Heart left ventricle (tissue), 16 donors: ENCODE measurements around the gene ELL. TPM values are rescaled to one million over a fixed set of nuclear protein-coding genes. Genes with fewer than 3 reads are reported as not detected.
A peak's percentile ranks its signal among the peaks of the same experiment; 100 is the strongest.
"Not testable (repeated sequence)": the region's sequence is repeated elsewhere in the genome, so short reads cannot be mapped to it uniquely, and the experiment has no call there.

Experiments
- ATAC-seq, 4 donors: fragments of 200-7000 bp; cut with Tn5 transposase; one replicate each; pipeline ENCODE4 v1.9.1; 2020 to 2022; ENCODE audit warnings: moderate library complexity in 4 of 4, mild to moderate bottlenecking in 3 of 4, moderate number of reproducible peaks in 1 of 4
- DNase-seq, 5 donors: peaks; one replicate each; pipeline ENCODE4 v3.0.0-alpha.2; 2020
- H3K27ac ChIP-seq, 12 donors: fragments of 200-600 bp; sonication (generic) in 4 of 12; one replicate each; pipeline versions ENCODE4 v1.5.0 to v1.8.0; 2016 to 2022; ENCODE audit warnings: mild to moderate bottlenecking in 2 of 12
- H3K27me3 ChIP-seq, 9 donors: fragments of 200-600 bp; sonication (generic) in 2 of 9; one replicate each; pipeline versions ENCODE4 v1.5.1 to v1.8.0; 2016 to 2022; ENCODE audit warnings: mild to moderate bottlenecking in 3 of 9
- H3K36me3 ChIP-seq, 9 donors: fragments of 200-600 bp; sonication (generic) in 2 of 9; one replicate each; pipeline versions ENCODE4 v1.5.0 to v1.8.0; 2018 to 2022; ENCODE audit warnings: mild to moderate bottlenecking in 2 of 9
- H3K4me1 ChIP-seq, 12 donors: fragments of 200-600 bp; sonication (generic) in 4 of 12; one replicate each; pipeline versions ENCODE4 v1.5.0 to v1.8.0; 2016 to 2022; ENCODE audit warnings: mild to moderate bottlenecking in 3 of 12
- H3K4me3 ChIP-seq, 12 donors: fragments of 200-600 bp; sonication (generic) in 4 of 12; one replicate each; pipeline versions ENCODE4 v1.5.0 to v1.8.0; 2017 to 2022; ENCODE audit warnings: mild to moderate bottlenecking in 9 of 12, moderate library complexity in 4 of 12
- H3K9me3 ChIP-seq, 12 donors: fragments of 200-600 bp; sonication (generic) in 4 of 12; one replicate each; pipeline versions ENCODE4 v1.5.0 to v1.8.0; 2016 to 2022; ENCODE audit warnings: mild to moderate bottlenecking in 1 of 12
- CTCF ChIP-seq, 12 donors: fragments of 200-600 bp; sonication (generic) in 4 of 12; IDR thresholded peaks; one replicate each; pipeline versions ENCODE4 v1.5.0 to v1.8.0; 2018 to 2022; ENCODE audit warnings: antibody characterized with exemption in 12 of 12, mild to moderate bottlenecking in 5 of 12
- POLR2A ChIP-seq, 2 donors: fragments of 450-650 bp; IDR thresholded peaks; one replicate each; pipeline ENCODE4 v1.6.1; 2017; ENCODE audit warnings: antibody characterized with exemption in 2 of 2, mild to moderate bottlenecking in 2 of 2, moderate library complexity in 2 of 2
- WGBS, 4 donors: extraction: QIAGEN DNeasy Blood & Tissue Kit in 2 of 4; methylation state at CpG; one replicate each; pipeline versions ENCODE4 v1.1.5 to v1.1.7; 2013 to 2018; 5-methylcytosine and 5-hydroxymethylcytosine counted together
- intact Hi-C, 10 donors: fragments of 100-400 bp; cut with DNase I; formaldehyde crosslinking; loops; one replicate each; pipeline versions ENCODE4 v1.11.1 to v1.14.2; 2022
- polyA plus RNA-seq, 2 donors: library from polyadenylated mRNA; stranded (reverse); fragments of 200-250 nt; gene quantifications; one replicate each; pipeline ENCODE4 v1.2.3, GENCODE V29; 2013
- total RNA-seq, 9 donors: library from RNA; depleted of rRNA in 2 of 9; stranded (reverse); fragments of >200 nt in 2 of 9; fragmentation: NEBNext Ultra II Directional in 3 of 9; extraction: Animal tissue kit (Norgen Biotek cat#: 25700) in 3 of 9; gene quantifications; one replicate each; pipeline versions ENCODE4 v1.1.0 to v1.2.4, GENCODE V29; 2016 to 2023
- donor health status: ischemic (EF 13 %, LVEDD 7.1; RV severe dilation, severe dysfunction).
- donor health status: healthy with polysubstance abuse.
- donor health status: DM: no; HTN: yes; CAD: no.
- donor health status: DM: no; HTN: no; CAD: no.
- donor health status: ischemic (EF 25% LVEDD 6.9; RV normal size, moderate dysfunction).
- donor health status: ischemic (EF 25% LVEDD 5.7; RV mildly dilated, moderate dysfunction).
- donor health status: healthy.
- donor health status: DM: yes; HTN: yes; CAD: no.
- donor health status: ischemic (EF 35%, LVEDD 5.7; RV mildly dilated, moderate dysfunction).
- donor health status: nonischemic (EF 11% LVEDD 7.7; RV severe dilation, severe dysfunction).
- donor health status: DM: yes; HTN: yes; CAD: no.
- donor health status: PGD.
- donor health status: ischemic (EF 29% LVEDD 5.4; RV normal size, mild dysfunction).
- donor health status: nonischemic (EF 23%, LVEDD 6.1; RV moderate dilation, normal function).

Gene ELL
- total and polyA plus RNA-seq, 11 donors = 5.9 to 17.8 (median 7.3) TPM

- 89 to 95% (median 91%) methylated on average over 9 of the region's 9 CpGs for WGBS, 4 donors
- Histone ChIP-seq H3K4me3 (no peak overlapping the region), H3K9me3 (no peaks in the 10 kb centered on the region), H3K27ac (no peak overlapping the region), H3K36me3 (peaks cover 0 to 5% (median 4%) of the 10 kb centered on the region in 9 donors), H3K4me1 (peaks cover 0 to 8% (median 0%) of the 10 kb centered on the region in 12 donors), H3K27me3 (no peaks in the 10 kb centered on the region)
- DNase-seq (no peak), ATAC-seq (no peak)
- TF ChIP-seq POLR2A (IDR thresholded peaks at IDR 0.05) (no peak), CTCF (IDR thresholded peaks at IDR 0.05) (no peak)
- intact Hi-C loops = no loop called here
Observed at GRCh38 chr19:18526316-18526715, 4.4 kb upstream of the ELL start.

- no peak for ATAC-seq
- H3K27ac ChIP-seq = no peak overlapping the region
- no peaks in the 10 kb centered on the region for H3K9me3 ChIP-seq
- DNase-seq = no peak
- H3K27me3 ChIP-seq = no peaks in the 10 kb centered on the region
- no peak overlapping the region for H3K4me3 ChIP-seq
- intact Hi-C loops = loop anchor here in 5 of 10 donors (5.0 kb wide), 5 partner anchors 33 to 62 kb away; partner anchors contain the start of genes KXD1 (in 3 of the 5) and UBA52 (in 1 of the 5)
- WGBS, 4 donors = 88 to 93% (median 90%) methylated on average over 9 of the region's 9 CpGs
- peaks cover 0 to 31% (median 13%) of the 10 kb centered on the region in 12 donors for H3K4me1 ChIP-seq
- TF ChIP-seq POLR2A (IDR thresholded peaks at IDR 0.05) = no peak
- no peak for TF ChIP-seq CTCF (IDR thresholded peaks at IDR 0.05)
- H3K36me3 ChIP-seq = peaks cover 0 to 3% (median 0%) of the 10 kb centered on the region in 9 donors
Observed at GRCh38 chr19:18523841-18524240, 2.0 kb upstream of the ELL start.

- not testable (repeated sequence) for DNase-seq, H3K27me3 ChIP-seq, H3K36me3 ChIP-seq, ATAC-seq, H3K9me3 ChIP-seq
- H3K27ac ChIP-seq = peak overlapping the region in 11 of 12 donors; percentile 15 to 99 (median 65)
- H3K4me1 ChIP-seq = peaks cover 0 to 35% (median 14%) of the 10 kb centered on the region in 12 donors
- peak overlapping the region in 8 of 12 donors; percentile 19 to 100 (median 86) for H3K4me3 ChIP-seq
- WGBS, 4 donors = 73 to 82% (median 75%) methylated on average over 19 of the region's 19 CpGs
- intact Hi-C loops = loop anchor here in 5 of 10 donors (5.0 kb wide), 5 partner anchors 34 to 61 kb away; partner anchors contain the start of genes KXD1 (in 3 of the 5) and UBA52 (in 1 of the 5)
Observed at GRCh38 chr19:18522862-18523440, 1.1 kb upstream of the ELL start.

- peak; percentile 92 to 96 (median 95) for ATAC-seq
- TF ChIP-seq CTCF (IDR thresholded peaks at IDR 0.05) (peak in 5 of 12 donors; percentile 8 to 57 (median 39)), POLR2A (IDR thresholded peaks at IDR 0.05) (peak in 1 of 2 donors; percentile 44)
- 1 to 2% (median 2%) methylated on average over 40 to 51 of the region's 51 CpGs for WGBS, 4 donors
- no peaks in the 10 kb centered on the region for H3K9me3 ChIP-seq
- DNase-seq = peak; percentile 100
- peaks cover 0 to 31% (median 14%) of the 10 kb centered on the region in 12 donors for H3K4me1 ChIP-seq
- intact Hi-C loops = loop anchor here in 5 of 10 donors (5.0 kb wide), 5 partner anchors 35 to 60 kb away; partner anchors contain the start of genes KXD1 (in 3 of the 5) and UBA52 (in 1 of the 5)
- H3K27ac ChIP-seq = peak overlapping the region; percentile 64 to 99 (median 95)
- H3K27me3 ChIP-seq = no peaks in the 10 kb centered on the region
- H3K4me3 ChIP-seq = peak overlapping the region; percentile 77 to 100 (median 96)
- peaks cover 0 to 3% (median 0%) of the 10 kb centered on the region in 9 donors for H3K36me3 ChIP-seq
Observed at GRCh38 chr19:18522124-18522861, 423 bp upstream of the ELL start.
